ENCODE measurements around the gene SFT2D3.

DNA sequence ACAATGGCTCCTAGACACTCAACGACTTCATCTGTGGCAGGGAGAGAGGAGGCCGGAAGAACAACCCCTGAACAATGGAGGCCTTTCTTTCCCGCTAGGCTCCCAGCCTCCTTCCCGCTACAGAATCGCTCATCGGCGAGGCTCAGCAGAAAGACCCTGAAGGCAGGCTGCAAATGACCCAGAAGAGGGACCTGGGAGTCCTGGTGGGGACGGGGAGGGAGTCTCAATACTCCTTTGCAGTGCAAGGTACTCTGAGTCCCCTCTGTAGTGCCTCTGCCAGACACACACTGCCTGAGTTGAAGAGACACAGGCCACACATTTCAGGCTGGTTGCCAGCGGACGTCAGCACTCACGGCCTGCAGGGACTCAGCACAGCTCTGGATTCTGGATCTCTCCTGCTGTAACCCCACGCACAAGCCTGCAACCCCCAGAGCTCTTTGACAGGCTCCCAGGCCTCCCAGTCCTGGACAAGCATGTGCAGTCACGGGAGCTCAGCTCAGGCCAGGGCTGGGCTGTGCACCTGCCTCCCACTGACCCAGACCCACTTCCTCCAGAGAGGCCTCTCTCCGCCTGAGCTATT lies 49.2 kb upstream of the SFT2D3 start:
- TF ChIP-seq CTCF (IDR thresholded peaks at IDR 0.05): no peak
- no peak for TF ChIP-seq ZFX (IDR thresholded peaks at IDR 0.05; ENCODE audit: borderline replicate concordance)

Measured in 22Rv1 (cell line).